Gastroesophageal sphincter (tissue), 4 donors: ENCODE measurements around the gene ITPK1. TPM values are rescaled to one million over a fixed set of nuclear protein-coding genes. Genes with fewer than 3 reads are reported as not detected.

Experiments
- ATAC-seq: fragments of 150-250 bp; one replicate; pipeline ENCODE4 v1.9.1; 2016; ENCODE audit warnings: mild to moderate bottlenecking, moderate library complexity
- H3K27ac ChIP-seq, 4 donors: fragments of 200-600 bp; sonication (generic) in 3 of 4; 1 replicate in 3 of 4; 2 replicates in 1 of 4; pipeline ENCODE4 v1.5.1; 2016 to 2019
- H3K27me3 ChIP-seq: fragments of 200-600 bp; sonication (generic); one replicate; pipeline ENCODE4 v1.5.1; 2019
- H3K36me3 ChIP-seq, 2 donors: fragments of 200-600 bp; sonication (generic); one replicate each; pipeline ENCODE4 v1.5.1; 2019; ENCODE audit warnings: control low read depth in 1 of 2
- H3K4me1 ChIP-seq, 3 donors: fragments of 200-600 bp; sonication (generic); 1 replicate in 2 of 3; 2 replicates in 1 of 3; pipeline ENCODE4 v1.5.1; 2016 to 2019; ENCODE audit warnings: control low read depth in 2 of 3
- H3K4me3 ChIP-seq, 2 donors: fragments of 200-600 bp; sonication (generic); one replicate each; pipeline ENCODE4 v1.5.1; 2019; ENCODE audit warnings: mild to moderate bottlenecking in 1 of 2, moderate library complexity in 1 of 2
- H3K9me3 ChIP-seq, 3 donors: fragments of 200-600 bp; sonication (generic); one replicate each; pipeline ENCODE4 v1.5.1; 2017 to 2019; ENCODE audit warnings: control low read depth in 2 of 3
- CTCF ChIP-seq, 4 experiments: fragments of 200-600 bp in 2 of 4; fragments of 450-650 bp in 2 of 4; sonication (generic) in 1 of 4; IDR thresholded peaks; one replicate each; pipeline ENCODE4 v1.5.1; 2017 to 2019; ENCODE audit warnings: antibody characterized with exemption in 4 of 4, mild to moderate bottlenecking in 2 of 4, moderate library complexity in 2 of 4
- EP300 ChIP-seq: sonication (generic); formaldehyde crosslinking; IDR thresholded peaks from one replicate; pipeline ENCODE4 v1.6.1; 2017; ENCODE audit warnings: antibody characterized with exemption, mild to moderate bottlenecking
- POLR2A ChIP-seq, 2 donors: fragments of 450-650 bp; IDR thresholded peaks; one replicate each; pipeline ENCODE4 v1.6.1; 2017; ENCODE audit warnings: antibody characterized with exemption in 2 of 2, mild to moderate bottlenecking in 2 of 2, moderate library complexity in 1 of 2
- POLR2AphosphoS5 ChIP-seq: sonication (generic); formaldehyde crosslinking; IDR thresholded peaks from one replicate; pipeline ENCODE4 v1.6.1; 2017; ENCODE audit warnings: antibody characterized with exemption
- WGBS, 2 donors: methylation state at CpG; one replicate each; pipeline ENCODE4 v1.1.5; 2018; ENCODE audit warnings: low coverage in 1 of 2; 5-methylcytosine and 5-hydroxymethylcytosine counted together
- total RNA-seq, 4 donors: library from RNA; depleted of rRNA; stranded (reverse); fragments of >200 nt; gene quantifications; one replicate each; pipeline ENCODE4 v1.1.0, GENCODE V29; 2016

The ITPK1 gene
- total RNA-seq, 4 donors from 2014 or later, result 68.8 to 201 (median 134) TPM

- Histone ChIP-seq H3K27ac (peak overlapping the region in 3 of 4 donors; percentile 26 to 33 (median 32)), H3K9me3 (no peaks in the 10 kb centered on the region), H3K4me1 (peaks cover 0 to 42% (median 11%) of the 10 kb centered on the region in 3 donors), H3K36me3 (peaks cover 0 to 88% of the 10 kb centered on the region in 2 donors), H3K27me3 (no peaks in the 10 kb centered on the region), H3K4me3 (no peak overlapping the region)
- peak; percentile 79 for ATAC-seq
- 7 to 52% methylated on average over 2 to 7 of the region's 18 CpGs for WGBS, 2 donors
- TF ChIP-seq CTCF (IDR thresholded peaks at IDR 0.05) (peak in 3 of 4 experiments; percentile 96 to 97 (median 96)), EP300 (no peak), POLR2AphosphoS5 (peak; percentile 15), POLR2A (IDR thresholded peaks at IDR 0.05) (no peak)
These were observed 163.7 kb downstream of the ITPK1 start for GRCh38 chr14:92951912-92952471.

DNA sequence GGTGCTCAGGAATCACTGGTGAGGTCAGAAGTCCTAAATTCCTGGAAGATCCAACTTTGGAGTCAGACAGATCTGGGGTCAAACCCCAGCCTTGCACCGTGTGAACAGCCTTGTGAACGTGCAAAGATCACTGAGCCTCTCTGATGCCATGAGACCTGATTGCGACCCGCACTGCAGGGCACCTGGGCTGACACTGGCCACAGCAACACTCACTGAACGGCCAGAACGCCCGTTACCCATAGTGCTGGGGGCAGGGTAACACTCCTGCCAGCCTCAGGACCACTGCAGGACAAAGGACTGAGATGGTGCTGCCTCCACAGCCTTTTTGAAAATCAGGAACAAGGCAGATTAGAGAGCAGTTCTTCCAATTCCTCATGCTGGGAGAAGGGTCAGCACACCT, 164.5 kb downstream of the ITPK1 start:
- Histone ChIP-seq H3K27ac (peak overlapping the region in 2 of 4 donors; percentile 26 to 33), H3K4me3 (no peak overlapping the region), H3K4me1 (peaks cover 0 to 49% (median 11%) of the 10 kb centered on the region in 3 donors), H3K36me3 (peaks cover 0 to 88% of the 10 kb centered on the region in 2 donors), H3K9me3 (no peaks in the 10 kb centered on the region), H3K27me3 (no peaks in the 10 kb centered on the region)
- ATAC-seq, result no peak
- WGBS, 2 donors, result no CpG with 5 or more reads among the region's 7 CpGs
- TF ChIP-seq CTCF (IDR thresholded peaks at IDR 0.05) (no peak), EP300 (no peak), POLR2AphosphoS5 (no peak), POLR2A (IDR thresholded peaks at IDR 0.05) (no peak)

DNA sequence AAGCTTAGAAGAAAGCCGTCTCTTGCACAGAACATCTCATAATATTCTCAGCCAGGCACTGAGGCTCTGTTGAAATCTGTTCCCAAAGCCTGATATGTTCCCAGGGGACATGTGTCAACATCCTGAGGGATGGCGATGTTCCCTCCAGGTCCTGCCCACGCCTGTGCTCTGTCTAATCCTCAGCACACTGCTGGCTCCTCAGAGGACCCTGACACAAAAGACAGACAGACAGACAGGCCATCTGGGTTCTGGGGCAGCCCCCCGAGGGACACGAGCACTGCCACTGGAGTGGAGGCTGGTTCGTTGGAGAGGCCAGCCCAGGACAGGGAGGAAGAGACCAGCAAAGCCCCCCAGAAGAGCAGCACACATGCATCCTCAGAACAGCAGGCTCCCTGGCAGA, 165.0 kb downstream of the ITPK1 start:
- Histone ChIP-seq H3K9me3 (no peaks in the 10 kb centered on the region), H3K27me3 (no peaks in the 10 kb centered on the region), H3K27ac (peak overlapping the region in 2 of 4 donors; percentile 26 to 33), H3K4me3 (no peak overlapping the region), H3K36me3 (peaks cover 0 to 88% of the 10 kb centered on the region in 2 donors), H3K4me1 (peaks cover 0 to 54% (median 11%) of the 10 kb centered on the region in 3 donors)
- TF ChIP-seq POLR2A (IDR thresholded peaks at IDR 0.05) (no peak), POLR2AphosphoS5 (no peak), EP300 (no peak), CTCF (IDR thresholded peaks at IDR 0.05) (no peak)
- 63% methylated on average over 1 of the region's 6 CpGs; no CpG with 5 or more reads in 1 of the 2 donors for WGBS, 2 donors
- ATAC-seq, result no peak

DNA sequence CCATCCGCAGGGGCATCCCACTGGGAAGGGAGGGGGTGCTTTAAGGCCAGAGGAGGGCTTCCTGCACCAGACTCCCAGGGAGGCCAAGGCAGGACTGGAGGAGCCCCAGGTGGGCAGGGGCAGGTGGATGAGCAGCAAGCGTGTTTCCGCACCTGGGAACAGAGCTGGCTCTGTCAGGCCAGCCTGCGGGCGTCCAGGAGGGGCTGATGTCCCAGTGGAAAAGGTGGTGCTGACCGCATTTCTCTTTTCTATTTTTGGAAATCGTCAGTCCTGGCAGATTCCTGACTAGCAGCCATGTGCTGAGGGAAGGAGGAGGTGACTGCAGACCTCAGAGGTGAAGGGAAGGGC, 165.6 kb downstream of the ITPK1 start:
- TF ChIP-seq CTCF (IDR thresholded peaks at IDR 0.05), result no peak
- no peak for TF ChIP-seq POLR2AphosphoS5
- no peak for TF ChIP-seq EP300
- no peak for TF ChIP-seq POLR2A (IDR thresholded peaks at IDR 0.05)
- H3K4me3 ChIP-seq, result no peak overlapping the region
- no peaks in the 10 kb centered on the region for H3K27me3 ChIP-seq
- peak overlapping the region in 2 of 4 donors; percentile 26 to 33 for H3K27ac ChIP-seq
- WGBS, 2 donors, result 20 to 69% methylated on average over 1 to 4 of the region's 7 CpGs
- H3K9me3 ChIP-seq, result no peaks in the 10 kb centered on the region
- H3K36me3 ChIP-seq, result peaks cover 0 to 88% of the 10 kb centered on the region in 2 donors
- no peak for ATAC-seq
- H3K4me1 ChIP-seq, result peaks cover 0 to 58% (median 11%) of the 10 kb centered on the region in 3 donors

DNA sequence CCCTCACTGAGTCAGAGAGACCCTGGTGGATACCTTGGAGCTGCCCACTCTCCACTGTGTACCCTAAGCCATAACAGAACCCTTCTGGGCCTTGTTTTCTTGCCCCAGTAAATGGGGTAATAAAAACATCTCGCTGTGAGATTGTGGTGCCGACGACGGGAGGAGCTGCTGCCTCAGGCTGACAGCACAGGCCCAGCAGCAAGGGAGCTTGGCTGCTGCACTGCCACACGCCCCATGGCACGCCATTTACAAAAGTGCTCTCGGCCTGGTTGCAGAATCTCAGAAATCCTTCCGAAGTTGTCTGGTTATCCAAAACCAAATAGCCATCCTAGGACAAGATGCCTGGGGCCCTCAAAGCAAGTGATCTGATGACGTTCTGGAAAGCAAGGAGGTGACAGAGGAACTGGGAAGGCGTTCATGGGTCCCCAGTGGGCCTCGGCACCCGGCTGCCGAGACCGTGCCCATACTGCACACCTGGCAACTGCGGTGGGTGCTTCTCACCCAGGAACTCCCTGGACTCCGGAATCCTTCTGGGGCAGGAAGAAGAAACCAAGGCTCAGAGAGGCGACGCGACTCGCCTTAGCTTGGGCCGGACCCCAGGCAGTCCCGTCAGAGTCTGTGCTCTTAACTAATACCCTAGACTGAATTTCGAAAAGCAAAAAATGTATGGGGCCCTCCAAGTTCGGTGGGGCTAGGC, 166.1 kb downstream of the ITPK1 start:
- no peak overlapping the region for H3K4me3 ChIP-seq
- WGBS, 2 donors, result 92% methylated on average over 6 of the region's 24 CpGs; no CpG with 5 or more reads in 1 of the 2 donors
- H3K9me3 ChIP-seq, result no peaks in the 10 kb centered on the region
- ATAC-seq, result no peak
- peak overlapping the region in 2 of 4 donors; percentile 26 to 33 for H3K27ac ChIP-seq
- H3K27me3 ChIP-seq, result no peaks in the 10 kb centered on the region
- H3K36me3 ChIP-seq, result peaks cover 0 to 89% of the 10 kb centered on the region in 2 donors
- TF ChIP-seq POLR2AphosphoS5 (no peak), EP300 (no peak), POLR2A (IDR thresholded peaks at IDR 0.05) (no peak), CTCF (IDR thresholded peaks at IDR 0.05) (no peak)
- peaks cover 0 to 58% (median 11%) of the 10 kb centered on the region in 3 donors for H3K4me1 ChIP-seq
